ENCODE results near the gene NR6A1.

NR6A1 gene

GRCh38 chr9:124795881-124796431 is 24.8 kb upstream of the NR6A1 start:
- no peak for DNase-seq

DNA sequence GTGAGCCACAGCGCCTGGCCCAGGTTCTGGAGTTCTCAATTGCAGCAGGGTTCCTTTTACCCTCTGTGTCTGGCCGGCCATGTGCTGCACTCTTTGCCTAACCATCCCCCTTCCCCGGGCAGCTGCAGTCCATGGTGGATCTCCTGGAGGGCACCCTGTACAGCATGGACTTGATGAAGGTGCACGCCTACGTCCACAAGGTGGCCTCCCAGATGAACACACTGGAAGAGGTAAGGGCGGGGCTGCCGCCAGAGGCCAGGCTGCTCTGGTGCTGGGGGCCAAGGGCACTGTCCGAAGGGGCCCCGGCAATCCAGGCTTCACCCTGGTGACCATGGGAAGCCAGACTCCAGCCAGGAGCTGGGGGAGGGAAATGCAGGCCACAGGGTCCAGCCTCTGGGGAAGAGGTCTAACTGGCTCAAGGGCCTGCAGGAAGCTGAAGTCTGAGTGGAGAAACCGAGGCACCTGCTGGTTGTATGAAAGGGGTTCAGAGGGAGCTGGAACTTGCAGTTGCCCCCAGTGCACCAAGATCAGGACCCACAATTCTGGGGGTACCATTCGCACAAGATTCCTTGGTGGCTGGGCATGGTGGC is 23.9 kb upstream of the NR6A1 start:
- DNase-seq: no peak

GRCh38 chr9:124793015-124793541 is 22.0 kb upstream of the NR6A1 start:
- DNase-seq: no peak

- DNase-seq: no peak
Measured at GRCh38 chr9:124792257-124793014, 21.3 kb upstream of the NR6A1 start.

GRCh38 chr9:124790801-124791505 is 19.8 kb upstream of the NR6A1 start:
- no peak for DNase-seq

- DNase-seq: no peak
Measured at GRCh38 chr9:124790301-124790700, 19.2 kb upstream of the NR6A1 start.

- no peak for DNase-seq
Measured at GRCh38 chr9:124789531-124789930, 18.4 kb upstream of the NR6A1 start.

- no peak for DNase-seq
Measured at GRCh38 chr9:124788542-124789217, 17.6 kb upstream of the NR6A1 start.

DNA sequence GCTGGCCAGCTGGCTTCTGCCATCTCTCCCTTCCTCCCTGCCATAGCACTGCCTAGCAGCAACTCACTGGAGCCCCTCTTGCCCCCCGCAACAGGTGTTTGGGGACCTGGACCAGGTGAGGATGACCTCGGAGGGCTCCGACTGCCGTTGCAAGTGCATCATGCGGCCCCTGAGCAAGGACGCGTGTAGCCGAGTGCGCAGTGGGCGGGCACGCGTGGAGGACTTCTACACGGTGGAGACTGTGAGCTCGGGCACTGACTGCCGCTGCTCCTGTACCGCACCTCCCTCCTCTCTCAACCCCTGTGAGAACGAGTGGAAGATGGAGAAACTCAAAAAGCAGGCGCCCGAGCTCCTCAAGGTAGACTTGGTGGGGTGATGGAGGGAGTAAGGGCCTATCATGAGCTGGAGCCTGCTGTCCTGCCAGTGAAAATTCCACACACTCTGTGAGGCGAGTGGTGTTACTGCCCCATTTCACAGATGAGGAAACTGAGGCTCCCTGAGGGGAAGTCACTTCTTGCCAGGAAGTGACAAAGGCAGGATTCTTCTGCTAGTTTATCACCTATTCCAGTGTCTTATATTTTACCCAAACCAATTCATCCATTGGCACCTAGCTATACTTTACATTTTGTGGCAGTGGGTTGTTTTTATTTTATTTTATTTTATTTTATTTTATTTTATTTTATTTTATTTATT is 15.9 kb upstream of the NR6A1 start:
- no peak for DNase-seq

DNA sequence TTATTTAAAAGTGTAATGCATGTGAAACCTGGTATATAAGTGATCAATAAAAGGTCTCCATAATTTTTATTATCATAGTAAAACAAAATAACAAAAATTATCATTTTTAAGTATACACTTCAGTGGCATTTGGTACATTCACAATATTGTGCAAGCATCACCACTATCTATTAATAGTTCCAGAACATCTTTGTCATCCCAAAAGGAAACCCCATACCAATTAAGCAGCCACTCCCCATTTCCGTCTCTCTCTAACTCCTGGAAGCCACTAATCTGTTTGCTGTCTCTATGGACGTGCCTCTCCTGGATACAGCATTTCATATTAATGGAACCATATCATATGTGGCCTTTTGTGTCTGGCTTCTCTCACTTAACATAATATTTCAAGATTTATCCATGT is 13.4 kb upstream of the NR6A1 start:
- no peak for DNase-seq

DNA sequence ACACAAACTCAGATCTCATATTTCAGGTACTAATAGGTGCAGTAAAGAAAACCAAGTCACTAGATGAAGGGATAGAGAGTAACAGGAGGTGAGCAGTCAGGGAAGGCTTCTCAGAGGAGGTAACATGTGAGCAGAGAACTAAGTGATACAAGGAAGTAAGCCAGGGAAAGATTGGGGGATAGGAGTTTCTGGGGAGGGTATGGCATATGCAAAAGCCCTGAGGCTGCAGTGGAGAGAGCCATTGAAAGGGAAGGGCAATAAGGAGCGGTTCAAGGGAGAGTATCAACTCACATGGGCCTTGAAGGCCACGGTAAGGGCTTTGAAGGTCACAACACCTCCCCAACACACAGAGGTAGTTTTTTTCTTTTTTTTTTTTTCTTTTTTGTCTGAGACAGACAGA is 12.7 kb upstream of the NR6A1 start:
- no peak for DNase-seq

DNA sequence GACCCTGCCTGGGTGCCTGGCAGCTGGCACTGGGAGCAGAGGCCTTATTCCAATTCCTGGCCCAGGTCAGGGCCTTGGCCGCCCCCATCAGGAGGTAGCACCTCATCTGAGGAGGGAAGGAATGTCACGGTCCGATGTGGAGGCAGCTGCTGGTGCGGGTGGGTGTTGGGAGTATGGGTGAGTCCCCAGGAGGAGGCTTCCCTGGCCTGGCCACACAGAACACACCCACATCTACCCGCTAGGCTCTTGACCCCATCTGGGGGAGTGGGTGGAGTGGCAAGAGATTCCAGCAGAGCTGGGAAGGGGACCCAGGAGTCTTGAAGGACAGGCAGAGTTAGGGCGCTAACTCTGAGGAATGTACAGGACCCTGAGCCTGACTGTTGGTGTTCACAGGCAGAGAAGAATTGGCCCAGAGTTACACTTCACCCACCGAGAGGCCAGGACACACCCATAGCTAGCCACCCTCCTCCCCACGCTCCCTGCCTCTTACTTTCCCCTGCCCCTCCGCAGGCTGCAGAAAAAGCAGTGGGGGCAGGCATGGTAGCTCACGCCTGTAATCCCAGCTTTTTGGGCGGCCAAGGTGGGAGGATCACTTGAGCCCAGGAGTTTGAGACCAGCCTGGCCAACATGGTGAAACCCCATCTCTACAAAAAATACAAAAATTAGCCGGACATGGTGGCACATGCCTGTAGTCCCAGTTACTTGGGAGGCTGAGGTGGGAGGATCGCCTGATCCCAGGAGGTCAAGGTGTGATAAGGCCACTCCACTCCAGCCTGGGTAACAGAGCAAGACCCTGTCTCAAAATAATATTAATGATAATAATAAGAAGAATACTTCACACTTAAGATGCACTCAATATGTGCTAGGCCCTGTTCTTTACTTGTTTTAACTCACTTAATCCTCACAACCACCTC is 11.8 kb upstream of the NR6A1 start:
- no peak for DNase-seq

DNA sequence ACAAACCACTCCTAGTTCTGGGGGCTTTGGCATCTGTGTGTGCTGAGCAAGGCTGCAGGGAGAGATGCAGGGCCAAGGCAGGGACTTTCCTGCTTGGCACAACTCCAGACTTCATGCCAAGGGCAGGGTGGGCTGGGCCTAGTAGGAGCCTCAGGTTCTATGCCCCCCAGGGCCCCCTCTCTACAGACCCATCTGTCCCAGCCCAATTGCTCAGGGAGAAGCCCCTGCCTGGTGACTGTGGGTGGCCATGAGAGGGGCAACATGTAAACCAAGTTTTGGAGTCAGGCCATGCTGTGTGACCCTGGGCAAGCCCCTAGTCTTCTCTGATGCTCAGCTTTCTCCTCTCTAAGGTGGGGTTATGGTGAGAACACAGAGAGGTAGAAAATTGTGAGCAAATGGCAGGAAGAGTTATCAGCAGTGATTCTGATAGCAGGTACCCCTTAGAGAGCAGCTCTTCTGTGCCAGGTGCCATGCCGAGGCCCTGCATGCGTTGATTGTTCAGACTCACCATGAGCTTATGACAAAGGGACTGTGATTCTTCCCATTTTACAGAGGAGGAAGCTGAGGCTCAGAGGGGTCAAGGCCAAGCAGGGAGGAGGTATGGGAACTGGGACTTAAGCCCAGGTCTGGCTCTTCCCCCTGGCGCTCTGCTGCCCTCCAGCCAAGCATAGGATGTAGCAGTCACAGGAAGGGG is 11.0 kb upstream of the NR6A1 start:
- DNase-seq: no peak

DNA sequence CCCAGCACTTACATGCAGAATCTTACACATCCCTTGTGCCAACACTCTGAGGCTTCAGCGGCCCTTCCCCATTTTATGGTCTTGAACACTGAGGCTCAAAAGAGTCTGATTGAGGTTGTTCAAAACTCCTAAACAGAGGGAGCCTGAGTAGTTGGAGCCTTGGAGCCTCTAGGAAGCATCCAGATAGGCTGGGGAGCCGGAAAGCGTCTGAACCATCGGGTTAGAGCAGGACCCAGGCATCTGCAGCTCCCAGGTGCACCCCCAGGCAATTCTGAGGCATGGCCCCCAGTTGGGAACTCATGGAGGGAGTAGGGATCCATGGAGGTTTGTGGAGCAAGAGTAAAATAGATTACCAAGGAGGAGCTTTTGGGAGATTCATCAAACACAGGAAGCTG is 9.6 kb upstream of the NR6A1 start:
- no peak for DNase-seq

GRCh38 chr9:124780060-124780756 is 9.1 kb upstream of the NR6A1 start:
- no peak for DNase-seq

GRCh38 chr9:124779368-124780059 is 8.4 kb upstream of the NR6A1 start:
- no peak for DNase-seq

- DNase-seq: no peak
Measured at GRCh38 chr9:124778575-124779367, 7.7 kb upstream of the NR6A1 start.

- DNase-seq: peak in 1 of 6 experiments; percentile 31
Measured at GRCh38 chr9:124776954-124777648, 6.0 kb upstream of the NR6A1 start, which contains the start of gene OLFML2A. OLFML2A (plus strand) TSS chr9:124777133; CDS start chr9:124777271, 138 bp downstream.

Measured in stimulated activated naive CD4-positive, alpha-beta T cell (primary cell).